GM18861 (cell line): Measurements from ENCODE around the gene LOXL4.

Source experiments
- ATAC-seq: cut with Tn5 transposase; IDR thresholded peaks from one replicate; pipeline ENCODE4 v1.9.1; 2021; ENCODE audit not compliant: unreplicated experiment

Gene LOXL4

GRCh38 chr10:98265403-98266378 is 2.3 kb downstream of the LOXL4 start:
- ATAC-seq, result no peak

GRCh38 chr10:98264378-98265065 is 3.5 kb downstream of the LOXL4 start:
- no peak for ATAC-seq

DNA sequence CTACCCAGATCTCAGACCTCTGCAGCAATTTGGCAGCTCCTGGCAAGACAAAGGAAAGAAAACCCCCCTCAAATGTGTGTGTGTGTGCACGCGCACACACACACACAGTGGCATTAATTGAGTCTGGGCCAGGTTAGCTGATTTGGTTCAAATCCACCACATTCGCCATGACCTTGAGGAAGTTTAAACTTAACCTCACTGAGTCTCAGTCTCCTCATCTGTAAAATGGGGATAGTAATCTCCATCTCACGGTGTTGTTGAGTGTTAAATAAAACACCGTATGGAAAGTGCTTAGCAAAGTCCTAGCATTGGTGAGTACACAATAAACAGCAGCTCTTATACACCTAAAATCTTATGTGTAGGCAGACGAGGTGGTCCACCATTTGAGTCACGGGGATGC is 4.9 kb downstream of the LOXL4 start:
- ATAC-seq, result no peak

DNA sequence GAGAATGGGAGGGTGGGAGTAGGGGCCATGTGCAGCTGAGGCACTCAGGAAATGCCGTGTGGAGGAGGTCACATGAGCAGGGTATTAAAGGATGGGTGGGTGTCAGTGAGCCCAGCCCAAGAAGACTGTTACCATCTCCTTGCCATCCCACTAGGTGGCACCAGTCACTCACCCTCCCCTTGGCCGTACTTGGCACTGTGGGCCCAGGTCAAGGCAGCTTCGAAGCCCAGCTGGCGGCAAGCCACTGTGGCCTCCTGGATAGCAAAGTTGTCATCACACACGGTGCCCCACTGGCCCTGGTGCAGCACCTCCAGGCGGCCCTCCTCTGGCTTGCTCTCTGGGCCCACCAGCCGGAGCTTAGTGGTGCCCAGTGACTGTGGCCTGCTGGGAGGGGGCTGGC is 5.4 kb downstream of the LOXL4 start:
- no peak for ATAC-seq

DNA sequence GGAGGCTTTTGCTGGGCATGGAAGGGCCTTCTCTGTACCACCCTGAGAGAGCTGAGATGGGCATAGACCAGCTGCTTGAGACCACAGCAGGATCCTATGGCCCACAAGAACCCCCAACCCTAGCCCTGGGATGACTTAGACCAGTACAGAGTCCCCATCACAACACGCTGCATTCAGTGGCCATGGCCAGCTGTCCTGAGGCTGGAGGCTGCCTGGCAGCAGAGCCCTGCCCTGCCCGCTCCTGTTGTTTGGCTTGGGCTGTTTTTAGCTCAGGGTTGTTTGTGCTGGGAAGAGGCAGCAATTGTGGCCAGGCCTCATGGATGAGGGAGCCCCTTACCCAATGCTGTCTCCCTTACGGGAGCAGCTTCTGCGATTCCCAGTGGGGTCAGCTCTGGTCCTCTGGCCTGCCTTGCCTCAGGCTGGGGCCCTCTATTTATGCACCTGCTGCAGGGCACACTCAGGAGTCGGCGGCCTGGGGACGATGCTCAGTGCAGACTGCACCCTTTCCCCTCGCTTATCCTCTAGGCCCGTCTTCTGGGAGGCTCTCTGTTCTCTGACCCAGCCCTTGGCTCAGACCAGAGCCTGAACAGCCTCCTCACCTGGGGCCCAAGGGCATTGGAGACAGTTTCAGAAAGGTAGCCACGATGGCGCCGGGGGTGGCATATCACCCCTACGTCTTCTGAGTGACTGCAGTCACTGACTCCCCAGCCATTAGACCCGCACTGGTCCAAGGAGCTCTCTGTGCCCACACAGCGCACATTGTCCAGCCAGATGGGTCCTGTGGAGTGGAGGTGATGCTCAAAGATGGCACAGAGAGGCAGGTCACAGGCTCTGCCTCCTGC is 6.3 kb downstream of the LOXL4 start:
- no peak for ATAC-seq

GRCh38 chr10:98260752-98261151 is 7.2 kb downstream of the LOXL4 start:
- ATAC-seq, result no peak

- ATAC-seq, result no peak
Measured at GRCh38 chr10:98260350-98260749, 7.6 kb downstream of the LOXL4 start.

DNA sequence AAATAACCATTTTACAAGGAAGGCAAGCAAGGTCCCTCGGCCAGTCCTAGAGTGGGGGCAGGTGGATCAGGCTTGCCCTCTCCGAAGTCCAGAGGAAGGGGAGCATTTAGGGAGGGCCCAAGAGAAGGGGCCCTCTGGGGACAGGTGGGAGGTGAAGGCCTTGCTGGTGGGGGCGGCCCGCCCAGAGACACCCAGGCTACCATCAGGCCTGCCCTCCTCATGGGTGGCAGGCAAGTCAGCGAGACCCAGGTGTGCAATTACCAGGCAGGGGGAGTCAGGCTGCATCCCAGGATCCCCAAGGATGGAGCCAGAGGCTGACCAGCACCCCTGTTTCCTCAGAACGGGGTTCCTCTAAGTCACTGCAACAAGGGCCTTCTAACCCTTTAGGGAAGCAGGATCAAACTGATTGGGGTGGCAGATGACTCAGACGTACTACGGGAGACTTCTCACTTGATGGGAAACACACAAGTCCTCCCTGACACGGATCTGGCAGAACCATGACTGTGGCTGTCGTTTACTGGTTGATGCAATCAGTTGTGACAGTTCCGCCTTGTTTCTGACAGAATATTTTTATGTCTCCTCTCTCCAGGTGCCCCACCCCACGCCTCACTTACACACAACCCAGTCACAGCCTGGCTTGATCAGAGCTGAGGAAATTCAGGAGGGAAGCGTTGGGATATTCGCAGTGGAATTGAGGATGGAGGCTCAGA is 8.2 kb downstream of the LOXL4 start:
- no peak for ATAC-seq

GRCh38 chr10:98258683-98259454 is 9.1 kb downstream of the LOXL4 start:
- no peak for ATAC-seq

DNA sequence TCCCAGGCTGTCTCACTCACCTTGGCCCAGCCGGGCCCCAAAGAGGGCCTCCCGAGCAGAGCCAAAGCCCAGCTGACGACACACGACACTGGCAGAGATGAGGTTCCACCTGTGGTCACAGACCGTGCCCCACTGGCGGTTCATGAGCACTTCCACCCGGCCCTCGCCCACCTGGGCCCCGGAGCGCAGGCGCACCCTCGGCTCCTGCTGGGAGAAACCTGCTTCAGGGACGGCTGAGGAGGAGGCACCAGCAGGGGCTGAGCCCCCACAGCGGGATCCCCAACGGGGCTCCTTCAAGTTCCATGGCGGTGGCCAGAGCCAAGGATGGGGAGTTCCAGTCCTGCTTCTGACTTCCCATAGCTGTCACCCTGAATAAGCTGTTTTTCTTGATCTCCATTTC is 10.0 kb downstream of the LOXL4 start:
- ATAC-seq, result no peak

DNA sequence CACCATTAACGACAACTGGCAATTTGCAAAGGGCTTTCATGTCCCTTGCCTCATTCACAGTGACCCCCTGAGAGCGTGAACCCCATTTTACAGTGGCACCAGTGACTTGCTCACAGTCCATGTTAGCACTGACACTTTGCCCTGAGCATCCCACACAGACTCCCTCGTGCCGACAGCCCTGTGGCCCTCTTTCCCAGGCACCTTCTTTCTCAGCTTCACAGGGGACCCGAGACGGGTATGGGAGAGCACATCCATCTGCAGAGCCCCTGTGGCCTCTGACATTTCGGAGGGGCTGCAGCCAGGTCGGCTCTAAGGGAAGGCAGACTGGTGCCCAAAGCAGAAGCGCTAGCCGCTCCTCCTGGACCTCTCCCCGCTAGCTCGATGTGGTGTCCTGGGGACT is 10.8 kb downstream of the LOXL4 start:
- ATAC-seq, result no peak

GRCh38 chr10:98256692-98257091 is 11.3 kb downstream of the LOXL4 start:
- no peak for ATAC-seq

DNA sequence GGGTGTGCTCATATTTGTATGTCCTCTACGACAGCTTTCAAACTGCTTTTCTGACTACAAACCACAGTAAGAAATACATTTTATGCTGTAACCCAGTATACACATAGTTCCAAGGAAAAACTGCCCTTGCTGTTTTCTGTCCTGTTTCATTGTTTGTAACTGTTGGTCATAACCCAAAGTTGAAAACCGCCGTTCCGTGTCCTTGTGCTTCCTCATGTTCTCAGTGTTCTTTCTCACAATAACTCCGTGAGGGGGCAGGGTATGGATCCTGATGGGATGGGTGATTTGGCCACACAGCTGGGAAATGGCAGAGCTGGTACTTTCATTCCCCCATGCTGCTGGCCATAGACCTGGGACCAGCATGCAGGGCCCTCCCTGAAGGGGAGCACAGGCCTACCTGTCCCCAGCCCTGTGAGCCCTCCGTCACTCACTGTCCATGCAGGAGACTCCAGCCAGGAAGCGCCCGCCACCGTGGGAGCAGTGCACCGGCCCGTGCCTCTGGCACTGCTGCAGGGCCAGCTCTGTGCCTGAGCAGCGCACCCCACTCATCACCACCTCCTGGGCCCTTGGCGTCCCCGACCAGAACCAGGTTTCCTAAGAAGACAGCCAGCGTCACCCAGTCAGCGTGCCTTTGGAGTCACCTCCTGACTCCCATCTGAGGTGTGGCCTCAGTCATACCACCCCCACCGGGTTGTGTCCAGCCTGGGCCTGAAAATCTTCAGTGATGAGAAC is 12.7 kb downstream of the LOXL4 start:
- ATAC-seq, result no peak

- no peak for ATAC-seq
Measured at GRCh38 chr10:98254234-98254974, 13.6 kb downstream of the LOXL4 start.

DNA sequence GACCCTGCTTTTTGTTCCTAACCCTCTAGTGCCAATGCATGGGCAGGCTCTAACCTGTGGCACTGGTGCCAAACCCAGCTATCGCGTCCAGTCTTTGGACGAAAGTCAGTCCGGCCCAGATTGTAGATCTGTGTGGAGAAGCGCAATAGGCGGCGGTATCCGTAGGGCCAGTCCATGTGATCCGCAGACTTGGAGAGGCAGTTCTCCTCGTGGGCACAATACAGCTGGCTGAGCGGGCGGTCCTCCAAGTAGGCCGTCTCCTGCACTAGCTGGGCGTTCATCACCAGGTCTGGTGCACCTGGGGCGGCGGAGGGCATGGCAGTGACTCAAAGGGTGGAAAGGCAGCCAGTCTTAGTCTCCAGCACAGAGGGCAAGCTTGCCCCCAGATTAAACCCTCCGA is 14.5 kb downstream of the LOXL4 start:
- ATAC-seq, result no peak

- no peak for ATAC-seq
Measured at GRCh38 chr10:98252464-98252863, 15.5 kb downstream of the LOXL4 start.

DNA sequence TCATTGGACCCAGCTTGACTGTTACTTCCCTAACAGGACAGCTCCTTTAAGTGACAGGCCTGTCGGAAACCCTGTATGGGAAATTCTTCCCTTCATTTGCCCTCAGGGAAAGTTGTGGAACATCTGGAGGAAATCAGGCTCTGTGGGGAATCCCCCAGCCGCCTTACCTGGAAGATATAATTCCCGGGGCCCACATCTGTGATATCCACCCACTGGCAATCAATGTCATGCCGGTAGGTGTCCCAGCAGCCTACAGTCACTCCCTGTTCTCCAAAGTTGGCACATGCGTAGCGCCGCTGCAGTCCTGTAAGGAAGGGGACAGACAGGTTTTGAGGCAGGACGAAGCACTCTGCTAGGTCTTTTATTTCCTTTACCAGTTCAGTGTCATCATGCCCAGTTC is 16.6 kb downstream of the LOXL4 start:
- no peak for ATAC-seq

DNA sequence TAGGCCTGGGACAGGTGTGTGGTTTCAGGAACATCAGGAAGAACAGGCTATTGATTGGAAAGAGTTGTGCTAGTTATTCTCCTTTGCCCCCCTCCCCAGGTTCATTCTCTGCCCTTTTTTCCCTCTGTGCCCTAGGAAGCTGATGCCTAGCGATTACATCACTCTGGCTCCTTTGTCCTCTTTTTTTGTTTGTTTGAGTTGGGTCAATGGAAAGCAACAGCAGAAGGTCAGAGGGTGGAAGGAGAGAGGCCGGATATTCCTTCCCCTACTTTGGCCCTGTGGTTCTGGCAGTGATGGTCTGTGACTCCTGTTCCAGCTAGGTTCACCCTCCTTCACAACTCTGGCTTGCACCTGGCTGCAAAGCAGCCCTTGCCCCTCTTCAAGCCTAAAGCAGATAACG is 18.9 kb downstream of the LOXL4 start:
- no peak for ATAC-seq

DNA sequence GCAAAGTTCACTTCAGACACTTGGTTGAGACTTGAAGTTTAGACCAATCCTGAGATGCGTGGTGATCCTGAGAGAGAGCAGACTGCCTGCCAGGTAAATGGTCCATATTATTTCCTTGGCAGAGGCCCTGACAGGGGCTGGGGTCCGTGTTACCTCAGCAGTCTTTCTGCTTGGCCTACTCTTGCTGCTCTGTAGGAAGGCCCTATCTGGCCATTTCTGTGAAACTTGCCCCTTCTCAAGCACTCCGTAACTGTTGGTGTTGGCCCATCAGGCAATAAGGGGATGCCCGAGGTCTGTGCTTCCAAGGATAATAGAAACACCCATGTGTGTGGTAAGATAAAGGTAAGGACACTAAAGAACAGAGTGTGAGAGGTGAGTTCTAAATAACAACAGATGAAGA is 20.0 kb downstream of the LOXL4 start:
- ATAC-seq, result no peak
